HL-60 (cell line): ENCODE data around the gene LRMDA.

Experiments used
- DNase-seq, 2 experiments: peaks; one replicate each; pipeline ENCODE4 v3.0.0-alpha.2; 2010 to 2020; ENCODE audit warnings: low read depth in 1 of 2, low spot score in 1 of 2
- H3K27ac ChIP-seq: fragments of 250-450 bp; sonication (Bioruptor Pico); replicated peaks from 2 replicates; pipeline ENCODE4 v1.5.1; 2020; ENCODE audit warnings: mild to moderate bottlenecking, moderate library complexity
- H3K27me3 ChIP-seq: fragments of 250-450 bp; sonication (Bioruptor Pico); 2 replicates; pipeline ENCODE4 v1.5.1; 2021; ENCODE audit warnings: mild to moderate bottlenecking, moderate library complexity; ENCODE audit not compliant: insufficient read depth, poor library complexity, severe bottlenecking
- H3K4me3 ChIP-seq: replicated peaks from 2 replicates; pipeline ENCODE4 v1.5.1; 2011; ENCODE audit warnings: mild to moderate bottlenecking, control low read depth, low read length; ENCODE audit not compliant: insufficient read depth
- CTCF ChIP-seq: IDR thresholded peaks from one replicate; pipeline ENCODE4 v1.5.1; 2011; ENCODE audit warnings: low read length, control low read depth, inconsistent platforms; ENCODE audit not compliant: insufficient read depth
- GABPA ChIP-seq: IDR thresholded peaks from 2 replicates; pipeline ENCODE4 v1.6.1; 2012; ENCODE audit warnings: low read depth
- POLR2AphosphoS5 ChIP-seq: IDR thresholded peaks from 2 replicates; pipeline ENCODE4 v1.6.1; 2012; ENCODE audit warnings: low read depth
- REST ChIP-seq: IDR thresholded peaks from 2 replicates; pipeline ENCODE4 v1.6.1; 2012; ENCODE audit warnings: low read depth; ENCODE audit not compliant: insufficient replicate concordance
- SPI1 ChIP-seq: IDR thresholded peaks from 2 replicates; pipeline ENCODE4 v1.6.1; 2012; ENCODE audit warnings: low read depth, mild to moderate bottlenecking, borderline replicate concordance

LRMDA gene

GRCh38 chr10:75803816-75804552 lies 372.6 kb downstream of the LRMDA start:
- no peak for DNase-seq
- no peak overlapping the region for H3K27ac ChIP-seq
- H3K4me3 ChIP-seq: no peak overlapping the region
- no peaks in the 10 kb centered on the region for H3K27me3 ChIP-seq
- TF ChIP-seq SPI1: no peak
- TF ChIP-seq POLR2AphosphoS5: no peak
- TF ChIP-seq CTCF: no peak
- no peak for TF ChIP-seq REST
- TF ChIP-seq GABPA: no peak

- no peaks in the 10 kb centered on the region for H3K27me3 ChIP-seq
- H3K4me3 ChIP-seq: no peak overlapping the region
- no peak overlapping the region for H3K27ac ChIP-seq
- no peak for TF ChIP-seq REST
- no peak for TF ChIP-seq GABPA
- TF ChIP-seq POLR2AphosphoS5: no peak
- no peak for TF ChIP-seq CTCF
- TF ChIP-seq SPI1: no peak
- DNase-seq: no peak
These were observed 374.8 kb downstream of the LRMDA start for GRCh38 chr10:75806186-75806585.

GRCh38 chr10:75807456-75807855 lies 376.0 kb downstream of the LRMDA start:
- H3K4me3 ChIP-seq: no peak overlapping the region
- no peak for TF ChIP-seq REST
- TF ChIP-seq SPI1: no peak
- no peak for TF ChIP-seq GABPA
- TF ChIP-seq POLR2AphosphoS5: no peak
- no peak for TF ChIP-seq CTCF
- DNase-seq: no peak
- H3K27me3 ChIP-seq: no peaks in the 10 kb centered on the region
- H3K27ac ChIP-seq: no peak overlapping the region
